ENCODE results near the gene TAC1.

DNA sequence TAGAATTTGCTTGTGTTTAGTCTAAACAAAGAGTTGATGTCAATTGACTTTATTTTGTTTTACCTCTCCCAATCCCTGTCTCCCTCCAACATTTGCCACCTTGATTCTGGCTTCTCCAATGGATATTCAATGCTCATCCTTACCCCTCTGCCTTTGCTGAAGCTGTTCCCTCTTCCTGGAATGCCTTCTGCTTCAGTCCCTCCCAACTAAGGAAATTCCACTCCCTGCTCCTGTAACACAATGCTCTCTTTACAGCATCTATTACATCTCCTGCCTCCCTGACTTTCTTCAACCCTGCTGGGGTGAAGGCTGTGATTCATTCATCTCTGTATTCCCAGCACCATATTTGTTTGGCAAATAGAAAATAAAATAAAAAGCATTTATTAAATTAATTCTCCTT is 34.5 kb upstream of the TAC1 start:
- TF ChIP-seq, protein P1, sequence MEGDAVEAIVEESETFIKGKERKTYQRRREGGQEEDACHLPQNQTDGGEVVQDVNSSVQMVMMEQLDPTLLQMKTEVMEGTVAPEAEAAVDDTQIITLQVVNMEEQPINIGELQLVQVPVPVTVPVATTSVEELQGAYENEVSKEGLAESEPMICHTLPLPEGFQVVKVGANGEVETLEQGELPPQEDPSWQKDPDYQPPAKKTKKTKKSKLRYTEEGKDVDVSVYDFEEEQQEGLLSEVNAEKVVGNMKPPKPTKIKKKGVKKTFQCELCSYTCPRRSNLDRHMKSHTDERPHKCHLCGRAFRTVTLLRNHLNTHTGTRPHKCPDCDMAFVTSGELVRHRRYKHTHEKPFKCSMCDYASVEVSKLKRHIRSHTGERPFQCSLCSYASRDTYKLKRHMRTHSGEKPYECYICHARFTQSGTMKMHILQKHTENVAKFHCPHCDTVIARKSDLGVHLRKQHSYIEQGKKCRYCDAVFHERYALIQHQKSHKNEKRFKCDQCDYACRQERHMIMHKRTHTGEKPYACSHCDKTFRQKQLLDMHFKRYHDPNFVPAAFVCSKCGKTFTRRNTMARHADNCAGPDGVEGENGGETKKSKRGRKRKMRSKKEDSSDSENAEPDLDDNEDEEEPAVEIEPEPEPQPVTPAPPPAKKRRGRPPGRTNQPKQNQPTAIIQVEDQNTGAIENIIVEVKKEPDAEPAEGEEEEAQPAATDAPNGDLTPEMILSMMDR (IDR thresholded peaks at IDR 0.05; ENCODE audit: insufficient read depth, low read length, poor library complexity, severe bottlenecking), result no peak
- no peak for TF ChIP-seq EZH2phosphoT487 (conservative IDR thresholded peaks at IDR 0.05; ENCODE audit: low read length)

Data from SU-DHL-6 (cell line).